DND-41 (cell line): Measurements from ENCODE around the gene MEGF8.

Experiments
- ATAC-seq: fragments of 200-7000 bp; cut with Tn5 transposase; 3 replicates; pipeline ENCODE4 v1.9.1; 2021; ENCODE audit warnings: low read depth; ENCODE audit not compliant: insufficient read depth
- DNase-seq: peaks from one replicate; pipeline ENCODE4 v3.0.0-alpha.2; 2020
- H2AFZ ChIP-seq: 2 replicates; pipeline ENCODE4 v1.6.0; 2012; ENCODE audit warnings: low read depth, low read length
- H3K27ac ChIP-seq: 2 replicates; pipeline ENCODE4 v1.5.1; 2012; ENCODE audit warnings: low read length, inconsistent platforms
- H3K27me3 ChIP-seq: fragments of 200-600 bp; sonication (generic); 2 replicates; pipeline ENCODE4 v1.6.0; 2012; ENCODE audit warnings: low read length, mild to moderate bottlenecking, inconsistent platforms; ENCODE audit not compliant: insufficient read depth, poor library complexity
- H3K36me3 ChIP-seq: 2 replicates; pipeline ENCODE4 v1.5.1; 2012; ENCODE audit warnings: low read length, inconsistent platforms; ENCODE audit not compliant: insufficient read depth
- H3K4me1 ChIP-seq: 2 replicates; pipeline ENCODE4 v1.5.1; 2012; ENCODE audit warnings: mild to moderate bottlenecking, low read length; ENCODE audit not compliant: insufficient read depth
- H3K4me2 ChIP-seq: 2 replicates; pipeline ENCODE4 v1.6.0; 2012; ENCODE audit warnings: mild to moderate bottlenecking, moderate library complexity, low read length, inconsistent platforms; ENCODE audit not compliant: insufficient read depth
- H3K4me3 ChIP-seq, 2 experiments: fragments of 200-600 bp in 1 of 2; shearing (Covaris generic) in 1 of 2; 2 replicates each; pipeline ENCODE4 v1.5.1; 2012 to 2016; ENCODE audit warnings: inconsistent platforms in 2 of 2, low read length in 2 of 2, mild to moderate bottlenecking in 2 of 2, low read depth in 1 of 2, moderate library complexity in 1 of 2
- H3K79me2 ChIP-seq: 2 replicates; pipeline ENCODE4 v1.6.0; 2012; ENCODE audit warnings: low read length, inconsistent platforms; ENCODE audit not compliant: insufficient read depth
- H3K9ac ChIP-seq: 2 replicates; pipeline ENCODE4 v1.6.0; 2012; ENCODE audit warnings: low read depth, mild to moderate bottlenecking, inconsistent platforms, low read length, moderate library complexity
- H3K9me3 ChIP-seq: 2 replicates; pipeline ENCODE4 v1.5.1; 2012; ENCODE audit warnings: low read length, moderate library complexity, mild to moderate bottlenecking, inconsistent platforms; ENCODE audit not compliant: insufficient read depth, severe bottlenecking
- H4K20me1 ChIP-seq: 2 replicates; pipeline ENCODE4 v1.6.0; 2012; ENCODE audit warnings: low read length; ENCODE audit not compliant: insufficient read depth
- CTCF ChIP-seq: IDR thresholded peaks from 2 replicates; pipeline ENCODE4 v1.5.1; 2012; ENCODE audit warnings: borderline replicate concordance, low read length, moderate library complexity, mild to moderate bottlenecking; ENCODE audit not compliant: poor library complexity, severe bottlenecking; ENCODE audit errors: extremely low read depth
- EZH2 ChIP-seq: IDR thresholded peaks from 3 replicates; pipeline ENCODE4 v1.6.1; 2012; ENCODE audit warnings: borderline replicate concordance, low read depth, mild to moderate bottlenecking, moderate library complexity, low read length, inconsistent platforms; ENCODE audit not compliant: severe bottlenecking

MEGF8 gene

GRCh38 chr19:42279902-42280814, 45.3 kb upstream of the MEGF8 start:
- peak; percentile 95 for DNase-seq
- peak overlapping the region; percentile 53 to 73; a peak in 3 of 4 replicates for H3K4me3 ChIP-seq
- peaks cover 32% of the 10 kb centered on the region for H3K79me2 ChIP-seq
- no peaks in the 10 kb centered on the region for H3K27me3 ChIP-seq
- no peak for TF ChIP-seq EZH2
- TF ChIP-seq CTCF = peak; percentile 96
- no peaks in the 10 kb centered on the region for H3K9me3 ChIP-seq
- H3K27ac ChIP-seq = peak overlapping the region; percentile 87
- H3K36me3 ChIP-seq = peaks cover 2% of the 10 kb centered on the region; the same call in 1 of the 2 replicates
- H3K4me1 ChIP-seq = peaks cover 54% of the 10 kb centered on the region
- H3K4me2 ChIP-seq = peak overlapping the region; percentile 76
- H4K20me1 ChIP-seq = peaks cover 13% of the 10 kb centered on the region; the same call in 1 of the 2 replicates
- peak overlapping the region; percentile 83 for H2AFZ ChIP-seq
- ATAC-seq = peak; percentile 82
- peak overlapping the region; percentile 79 for H3K9ac ChIP-seq

GRCh38 chr19:42280815-42281145, 44.7 kb upstream of the MEGF8 start:
- DNase-seq = no peak
- peak overlapping the region; percentile 53 to 73; a peak in 3 of 4 replicates for H3K4me3 ChIP-seq
- TF ChIP-seq EZH2 (no peak), CTCF (no peak)
- peaks cover 38% of the 10 kb centered on the region for H3K79me2 ChIP-seq
- H3K27me3 ChIP-seq = no peaks in the 10 kb centered on the region
- peak overlapping the region; percentile 76 for H3K4me2 ChIP-seq
- H4K20me1 ChIP-seq = peaks cover 19% of the 10 kb centered on the region; the same call in 1 of the 2 replicates
- no peaks in the 10 kb centered on the region for H3K9me3 ChIP-seq
- 0 out of 2 replicates have a peak overlapping the region, but pooled peaks have one; percentile 83 for H2AFZ ChIP-seq
- no peaks in the 10 kb centered on the region for H3K36me3 ChIP-seq
- ATAC-seq = no peak
- peak overlapping the region; percentile 79 for H3K9ac ChIP-seq
- H3K27ac ChIP-seq = peak overlapping the region; percentile 78
- peaks cover 60% of the 10 kb centered on the region for H3K4me1 ChIP-seq

GRCh38 chr19:42281146-42281826, 44.1 kb upstream of the MEGF8 start:
- H3K4me3 ChIP-seq = peak overlapping the region in 1 of 2 experiments; percentile 73; a peak in 2 of 4 replicates
- H3K79me2 ChIP-seq = peaks cover 43% of the 10 kb centered on the region
- TF ChIP-seq CTCF = no peak
- no peak for TF ChIP-seq EZH2

More at GRCh38 chr19:42281146-42281826, 44.1 kb upstream of the MEGF8 start:
- Histone ChIP-seq H3K27me3 (no peaks in the 10 kb centered on the region), H3K36me3 (peaks cover 5% of the 10 kb centered on the region; the same call in 1 of the 2 replicates), H3K4me1 (peaks cover 65% of the 10 kb centered on the region), H3K4me2 (peak overlapping the region; percentile 76), H3K9ac (peak overlapping the region; percentile 79), H2AFZ (no peak overlapping the region), H3K9me3 (no peaks in the 10 kb centered on the region), H3K27ac (peak overlapping the region; percentile 61), H4K20me1 (peaks cover 24% of the 10 kb centered on the region)
- DNase-seq (peak; percentile 32), ATAC-seq (no peak)
